Ovary (tissue), 9 donors: ENCODE data around the gene C1QTNF6. TPM values are rescaled to one million over a fixed set of nuclear protein-coding genes. Genes with fewer than 3 reads are reported as not detected.

ENCODE experiments used
- DNase-seq, 5 donors: peaks; one replicate each; pipeline ENCODE4 v3.0.0-alpha.2; 2019 to 2020
- H3K27ac ChIP-seq, 2 donors: fragments of 200-600 bp; one replicate each; pipeline versions ENCODE4 v1.5.1 to v1.8.0; 2019 to 2022
- H3K27me3 ChIP-seq: fragments of 200-600 bp; one replicate; pipeline ENCODE4 v1.8.0; 2022
- H3K36me3 ChIP-seq: fragments of 200-600 bp; sonication (generic); one replicate; pipeline ENCODE4 v1.5.1; 2019
- H3K4me1 ChIP-seq: one replicate; pipeline ENCODE4 v1.8.1; 2013; ENCODE audit warnings: mild to moderate bottlenecking, moderate library complexity; ENCODE audit not compliant: insufficient read depth
- H3K4me3 ChIP-seq: fragments of 200-600 bp; sonication (generic); one replicate; pipeline ENCODE4 v1.5.1; 2017
- H3K9me3 ChIP-seq, 2 donors: fragments of 200-600 bp in 1 of 2; sonication (generic) in 1 of 2; one replicate each; pipeline versions ENCODE4 v1.5.1 to v1.8.1; 2013 to 2019; ENCODE audit warnings: mild to moderate bottlenecking in 1 of 2, moderate library complexity in 1 of 2
- EP300 ChIP-seq: sonication (generic); formaldehyde crosslinking; IDR thresholded peaks from one replicate; pipeline ENCODE4 v1.6.1; 2017; ENCODE audit warnings: antibody characterized with exemption
- POLR2A ChIP-seq: fragments of 450-650 bp; IDR thresholded peaks from one replicate; pipeline ENCODE4 v1.6.1; 2017; ENCODE audit warnings: antibody characterized with exemption, mild to moderate bottlenecking, moderate library complexity
- WGBS, 3 donors: extraction: QIAGEN DNeasy Blood & Tissue Kit in 1 of 3; methylation state at CpG; one replicate each; pipeline versions ENCODE4 v1.1.5 to v1.1.7; 2013 to 2017; 5-methylcytosine and 5-hydroxymethylcytosine counted together
- intact Hi-C, 4 donors: fragments of 100-400 bp; cut with DNase I; formaldehyde crosslinking; loops; one replicate each; pipeline versions ENCODE4 v1.11.0 to v1.15.1; 2022 to 2023
- polyA plus RNA-seq, 2 donors: library from polyadenylated mRNA; stranded (reverse); fragments of 200-250 nt in 1 of 2; fragments of 350-450 nt in 1 of 2; fragmentation: Illumina TruSeq in 1 of 2; extraction: RNeasy Lipid Tissue Mini Kit (QIAGEN cat#74804) in 1 of 2; gene quantifications; one replicate each; pipeline ENCODE4 v1.2.3, GENCODE V29; 2013 to 2014
- total RNA-seq, 7 donors: library from RNA; depleted of rRNA in 2 of 7; stranded (reverse); fragments of >200 nt in 2 of 7; fragmentation: NEBNext Ultra II Directional in 3 of 7; extraction: Animal tissue kit (Norgen Biotek cat#: 25700) in 3 of 7; gene quantifications; one replicate each; pipeline versions ENCODE4 v1.1.0 to v1.2.4, GENCODE V29; 2016 to 2023
- TF ChIP-seq, protein P1 (sequence below), 3 donors: fragments of 450-650 bp in 2 of 3; fragments of 200-600 bp in 1 of 3; IDR thresholded peaks; one replicate each; pipeline versions ENCODE4 v1.5.1 to v1.8.0; 2016 to 2022; ENCODE audit warnings: antibody characterized with exemption in 3 of 3, mild to moderate bottlenecking in 1 of 3
- donor health status: DM: no; HTN: no; CAD: no; lungs with moderate emphysema.
- donor health status: DM: no; HTN: no; CAD: no.
- donor health status: Bipolar disorder and iron deficiency.
- donor health status: DM: yes; HTN: yes; CAD: no.
- donor health status: DM: no; HTN: no; CAD: no.
- donor health status: DM: yes; HTN: yes; CAD: no.

Gene C1QTNF6
- total and polyA plus RNA-seq, 9 donors = 4.0 to 8.5 (median 6.4) TPM

DNA sequence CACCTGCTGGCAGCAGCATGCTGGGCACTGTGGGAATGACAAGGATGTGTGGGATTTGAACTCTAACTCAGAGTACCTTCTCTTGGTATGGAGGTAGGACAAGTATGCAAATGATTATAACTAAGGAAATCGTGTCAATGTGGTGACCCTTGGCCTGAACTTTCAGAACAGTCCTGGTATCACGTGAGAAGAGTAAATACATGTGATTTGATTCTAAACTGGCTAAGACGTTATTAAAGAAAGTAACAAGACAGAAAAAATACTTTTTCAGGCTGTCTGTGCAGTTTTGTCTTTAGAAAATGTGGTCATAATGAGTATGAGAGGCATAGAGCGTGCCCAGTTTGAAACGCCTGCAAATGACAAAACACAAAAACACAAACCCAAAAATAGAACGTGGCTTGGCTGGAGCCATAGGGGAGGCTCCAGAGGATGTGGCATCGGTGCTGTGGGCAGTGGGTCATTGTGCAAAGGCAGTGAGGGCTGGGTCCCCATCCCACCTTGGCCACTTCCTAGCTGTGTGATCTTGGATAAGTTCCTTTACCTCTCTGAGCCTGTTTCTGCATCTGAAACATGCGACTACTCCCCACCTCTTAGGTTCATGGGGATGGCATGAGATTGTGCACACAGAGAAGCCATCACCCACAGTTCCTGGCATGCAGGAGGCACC is 19.9 kb downstream of the C1QTNF6 start:
- intact Hi-C loops = loop anchor here (2.0 to 10.0 kb wide), 4 partner anchors 29 to 87 kb away; no protein-coding TSS in a partner anchor
- Histone ChIP-seq H3K27ac (no peak overlapping the region), H3K4me1 (no peaks in the 10 kb centered on the region), H3K9me3 (no peaks in the 10 kb centered on the region), H3K36me3 (no peaks in the 10 kb centered on the region), H3K4me3 (no peak overlapping the region), H3K27me3 (no peaks in the 10 kb centered on the region)
- no peak for TF ChIP-seq EP300
- no peak for TF ChIP-seq POLR2A
- 53 to 61% (median 56%) methylated on average over 8 of the region's 8 CpGs for WGBS, 3 donors
- DNase-seq = peak in 2 of 5 donors; percentile 3 to 5

DNA sequence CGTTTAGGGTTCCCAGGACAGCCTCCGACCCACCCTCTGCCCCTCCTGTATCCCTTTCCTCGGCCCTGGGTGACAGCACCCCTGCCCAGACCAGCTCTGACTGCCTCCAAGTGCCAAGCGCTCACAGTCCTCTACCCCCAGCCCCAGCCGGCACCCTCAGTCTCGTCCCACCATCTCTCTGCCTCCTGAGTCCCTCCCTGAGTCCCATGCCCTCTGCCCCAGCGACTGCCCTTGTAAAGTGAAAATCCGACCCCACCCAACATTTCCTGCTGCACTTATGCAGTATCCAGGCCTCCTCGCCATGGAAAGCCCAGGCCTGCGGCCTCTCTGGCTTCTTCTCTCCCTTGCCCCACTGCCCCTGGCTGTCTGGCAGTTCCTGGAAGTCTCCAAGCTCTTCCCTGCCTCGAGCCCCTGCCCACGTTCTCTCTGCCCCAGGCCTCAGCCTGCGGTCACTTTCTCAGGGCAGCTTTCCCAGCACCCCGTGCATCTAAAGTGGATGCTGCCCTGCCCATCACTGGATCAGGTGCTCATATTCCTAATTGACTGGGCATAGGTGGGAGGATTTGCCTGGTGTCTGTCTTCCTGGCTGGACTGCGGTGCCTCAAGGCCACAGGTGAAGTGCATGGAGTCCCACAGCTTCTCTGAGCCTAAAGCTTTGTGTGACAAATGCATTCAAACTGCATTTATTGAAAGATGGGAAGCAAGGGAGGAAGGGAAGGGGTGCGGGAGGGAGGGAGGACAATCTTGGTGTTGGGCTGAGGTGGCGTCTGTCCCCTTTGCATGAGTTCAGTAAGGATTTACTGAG is 20.7 kb downstream of the C1QTNF6 start:
- H3K4me3 ChIP-seq = no peak overlapping the region
- no peak overlapping the region for H3K27ac ChIP-seq
- 58 to 69% (median 69%) methylated on average over 17 of the region's 17 CpGs for WGBS, 3 donors
- DNase-seq = peak in 3 of 5 donors; percentile 4 to 18 (median 18)
- H3K4me1 ChIP-seq = no peaks in the 10 kb centered on the region
- no peak for TF ChIP-seq POLR2A
- TF ChIP-seq, protein P1, sequence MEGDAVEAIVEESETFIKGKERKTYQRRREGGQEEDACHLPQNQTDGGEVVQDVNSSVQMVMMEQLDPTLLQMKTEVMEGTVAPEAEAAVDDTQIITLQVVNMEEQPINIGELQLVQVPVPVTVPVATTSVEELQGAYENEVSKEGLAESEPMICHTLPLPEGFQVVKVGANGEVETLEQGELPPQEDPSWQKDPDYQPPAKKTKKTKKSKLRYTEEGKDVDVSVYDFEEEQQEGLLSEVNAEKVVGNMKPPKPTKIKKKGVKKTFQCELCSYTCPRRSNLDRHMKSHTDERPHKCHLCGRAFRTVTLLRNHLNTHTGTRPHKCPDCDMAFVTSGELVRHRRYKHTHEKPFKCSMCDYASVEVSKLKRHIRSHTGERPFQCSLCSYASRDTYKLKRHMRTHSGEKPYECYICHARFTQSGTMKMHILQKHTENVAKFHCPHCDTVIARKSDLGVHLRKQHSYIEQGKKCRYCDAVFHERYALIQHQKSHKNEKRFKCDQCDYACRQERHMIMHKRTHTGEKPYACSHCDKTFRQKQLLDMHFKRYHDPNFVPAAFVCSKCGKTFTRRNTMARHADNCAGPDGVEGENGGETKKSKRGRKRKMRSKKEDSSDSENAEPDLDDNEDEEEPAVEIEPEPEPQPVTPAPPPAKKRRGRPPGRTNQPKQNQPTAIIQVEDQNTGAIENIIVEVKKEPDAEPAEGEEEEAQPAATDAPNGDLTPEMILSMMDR (IDR thresholded peaks at IDR 0.05) = no peak
- TF ChIP-seq EP300 = no peak
- no peaks in the 10 kb centered on the region for H3K27me3 ChIP-seq
- intact Hi-C loops = loop anchor here (2.0 to 10.0 kb wide), 4 partner anchors 29 to 87 kb away; no protein-coding TSS in a partner anchor
- H3K9me3 ChIP-seq = no peaks in the 10 kb centered on the region
- H3K36me3 ChIP-seq = no peaks in the 10 kb centered on the region

DNA sequence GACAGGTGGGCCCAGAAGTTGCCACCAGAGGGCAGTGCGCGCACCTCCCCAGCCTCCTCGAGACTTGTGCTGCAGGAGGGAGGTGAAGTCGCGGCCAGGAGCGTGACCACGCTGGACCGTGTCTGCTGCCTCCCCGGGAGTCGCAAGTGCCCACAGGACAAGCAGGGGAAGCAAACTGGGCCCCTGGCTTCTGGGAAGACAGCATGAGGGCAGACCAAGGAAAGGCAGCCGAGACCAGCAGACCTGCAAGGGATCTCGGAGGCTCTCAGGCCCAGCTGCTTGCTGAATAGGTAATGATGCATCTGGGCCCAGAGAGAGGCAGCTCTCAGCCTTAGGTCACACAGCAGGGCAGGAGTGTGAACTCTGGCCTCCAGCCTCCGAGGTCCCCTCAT is 21.4 kb downstream of the C1QTNF6 start:
- 12 to 17% (median 14%) methylated on average over 13 of the region's 13 CpGs for WGBS, 3 donors
- DNase-seq = peak; percentile 76 to 88 (median 86)
- Histone ChIP-seq H3K27me3 (no peaks in the 10 kb centered on the region), H3K27ac (no peak overlapping the region), H3K36me3 (no peaks in the 10 kb centered on the region), H3K4me3 (no peak overlapping the region), H3K9me3 (no peaks in the 10 kb centered on the region), H3K4me1 (no peaks in the 10 kb centered on the region)
- intact Hi-C loops = loop anchor here (2.0 to 10.0 kb wide), 4 partner anchors 30 to 88 kb away; no protein-coding TSS in a partner anchor
- TF ChIP-seq EP300 (no peak), POLR2A (peak; percentile 8)
- TF ChIP-seq, protein P1 (IDR thresholded peaks at IDR 0.05) = peak; percentile 70 to 90 (median 89)

DNA sequence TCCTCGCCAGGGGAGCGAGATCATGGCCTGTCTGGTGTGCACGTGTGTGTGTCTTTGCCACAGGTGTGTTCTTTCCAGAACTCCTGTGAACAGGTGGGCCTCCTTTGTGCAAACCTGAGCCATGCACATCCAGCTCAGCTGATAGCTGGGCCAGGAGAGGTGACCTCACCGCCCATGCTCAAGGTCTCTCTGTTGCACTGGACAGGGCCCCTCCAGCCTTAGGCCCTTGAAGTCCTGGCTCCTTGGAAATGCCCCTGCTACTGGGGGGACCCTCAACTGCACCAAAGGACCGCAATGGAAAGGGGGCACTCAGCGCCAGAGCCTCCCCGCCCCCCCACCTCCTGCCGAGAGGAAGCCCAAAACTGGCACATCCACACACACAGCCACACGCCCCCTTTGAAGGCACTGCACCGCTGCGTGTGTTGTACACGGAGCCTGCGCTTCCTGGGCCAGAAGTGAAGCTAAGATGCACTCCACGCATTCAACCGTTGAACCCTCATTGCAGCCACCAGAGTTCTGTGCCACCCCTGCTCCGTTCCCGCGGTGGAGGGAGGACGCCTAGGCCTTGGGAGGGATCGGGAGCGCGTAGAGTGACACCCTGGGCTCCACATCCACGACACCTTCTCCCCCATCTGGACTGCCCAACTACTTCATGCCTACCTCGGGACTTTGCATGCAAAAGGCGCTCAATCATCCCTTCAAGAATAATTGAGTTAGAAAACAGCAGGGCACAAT is 21.9 kb downstream of the C1QTNF6 start:
- DNase-seq = no peak
- H3K4me1 ChIP-seq = no peaks in the 10 kb centered on the region
- intact Hi-C loops = loop anchor here (2.0 to 10.0 kb wide), 4 partner anchors 31 to 89 kb away; no protein-coding TSS in a partner anchor
- H3K27ac ChIP-seq = no peak overlapping the region
- H3K27me3 ChIP-seq = no peaks in the 10 kb centered on the region
- H3K4me3 ChIP-seq = no peak overlapping the region
- no peaks in the 10 kb centered on the region for H3K36me3 ChIP-seq
- TF ChIP-seq EP300 = no peak
- TF ChIP-seq, protein P1 (IDR thresholded peaks at IDR 0.05) = no peak
- TF ChIP-seq POLR2A = no peak
- WGBS, 3 donors = 55 to 58% (median 57%) methylated on average over 23 to 25 of the region's 25 CpGs
- no peaks in the 10 kb centered on the region for H3K9me3 ChIP-seq
